HEK293 (cell line): Measurements from ENCODE around the gene OBP2A.

ENCODE experiments used
- CTCF ChIA-PET: fragments of 350-600 bp; formaldehyde crosslinking; extraction: SDS; loops from one replicate; lab custom pipeline; 2021; ENCODE audit warnings: antibody characterized with exemption; lab: Yijun Ruan, JAX
- POLR2A ChIA-PET: fragments of 300-600 bp; formaldehyde crosslinking; extraction: SDS; loops from one replicate; lab custom pipeline; 2020; ENCODE audit warnings: antibody characterized with exemption, inconsistent platforms; lab: Yijun Ruan, JAX
- H3K27ac ChIP-seq: fragments of 200-500 bp; sonication (Bioruptor generic); 2 replicates; pipeline ENCODE4 v1.5.1; 2014; ENCODE audit warnings: low read depth, low read length, control low read depth, inconsistent platforms; ENCODE audit errors: extremely low read depth
- H3K36me3 ChIP-seq, 2 experiments: fragments of 200-500 bp in 1 of 2; sonication (Bioruptor generic) in 1 of 2; 1 replicate in 1 of 2; 2 replicates in 1 of 2; pipeline ENCODE4 v1.5.1; 2014 to 2017; ENCODE audit warnings: inconsistent platforms in 2 of 2, low read length in 2 of 2; ENCODE audit not compliant: control insufficient read depth in 2 of 2, insufficient read depth in 1 of 2
- H3K4me1 ChIP-seq: fragments of 200-500 bp; sonication (Bioruptor generic); 2 replicates; pipeline ENCODE4 v1.5.1; 2014; ENCODE audit warnings: mild to moderate bottlenecking, low read length, inconsistent platforms; ENCODE audit not compliant: control insufficient read depth, insufficient read depth
- H3K4me3 ChIP-seq: 2 replicates; pipeline ENCODE4 v1.5.1; 2011; ENCODE audit warnings: low read depth, mild to moderate bottlenecking, control low read depth, low read length, moderate library complexity
- H3K9me3 ChIP-seq: fragments of 200-500 bp; sonication (Bioruptor generic); 2 replicates; pipeline ENCODE4 v1.5.1; 2014; ENCODE audit warnings: low read depth, low read length, inconsistent platforms; ENCODE audit not compliant: control insufficient read depth, insufficient read depth
- HOXA7 ChIP-seq: sonication (generic); formaldehyde crosslinking; IDR thresholded peaks from 2 replicates; pipeline ENCODE4 v1.8.1; 2022; ENCODE audit warnings: missing genetic modification reagents, borderline replicate concordance
- KLF10 ChIP-seq: fragments of 450-650 bp; IDR thresholded peaks from 2 replicates; pipeline ENCODE4 v1.5.1; 2018; ENCODE audit warnings: missing biosample characterization, mild to moderate bottlenecking, missing genetic modification characterization
- MYNN ChIP-seq: fragments of 450-650 bp; formaldehyde crosslinking; IDR thresholded peaks from 2 replicates; pipeline ENCODE4 v1.5.1; 2016; ENCODE audit warnings: missing biosample characterization, missing genetic modification characterization, borderline replicate concordance
- ZBTB7A ChIP-seq: fragments of 450-650 bp; formaldehyde crosslinking; IDR thresholded peaks from 2 replicates; pipeline ENCODE4 v1.5.1; 2016; ENCODE audit warnings: low read depth, missing biosample characterization, missing genetic modification characterization
- ZFP69B ChIP-seq: fragments of 450-650 bp; formaldehyde crosslinking; IDR thresholded peaks from 2 replicates; pipeline ENCODE4 v1.5.1; 2016; ENCODE audit warnings: missing biosample characterization, missing genetic modification characterization
- ZNF140 ChIP-seq: fragments of 450-650 bp; formaldehyde crosslinking; IDR thresholded peaks from 2 replicates; pipeline ENCODE4 v1.5.1; 2016; ENCODE audit warnings: missing biosample characterization, missing genetic modification characterization
- ZNF169 ChIP-seq: fragments of 450-650 bp; formaldehyde crosslinking; IDR thresholded peaks from 2 replicates; pipeline ENCODE4 v1.5.1; 2016; ENCODE audit warnings: missing biosample characterization, missing genetic modification characterization
- ZNF174 ChIP-seq: fragments of 450-650 bp; formaldehyde crosslinking; IDR thresholded peaks from 2 replicates; pipeline ENCODE4 v1.5.0; 2017; ENCODE audit warnings: missing biosample characterization, mild to moderate bottlenecking, missing genetic modification characterization
- ZNF24 ChIP-seq: fragments of 450-650 bp; formaldehyde crosslinking; IDR thresholded peaks from 2 replicates; pipeline ENCODE4 v1.5.1; 2016; ENCODE audit warnings: missing biosample characterization, missing genetic modification characterization
- ZNF48 ChIP-seq: fragments of 450-650 bp; formaldehyde crosslinking; IDR thresholded peaks from 2 replicates; pipeline ENCODE4 v1.5.1; 2016; ENCODE audit warnings: missing biosample characterization, missing genetic modification characterization
- ZNF670 ChIP-seq: fragments of 450-650 bp; formaldehyde crosslinking; IDR thresholded peaks from 2 replicates; pipeline ENCODE4 v1.5.1; 2016; ENCODE audit warnings: missing biosample characterization, missing genetic modification characterization, low read depth
- TF ChIP-seq, protein P1 (sequence below): fragments of 450-650 bp; formaldehyde crosslinking; IDR thresholded peaks from 2 replicates; pipeline ENCODE4 v1.5.1; 2016; ENCODE audit warnings: missing biosample characterization, missing genetic modification characterization
- TF ChIP-seq, protein P2 (sequence below): fragments of 450-650 bp; formaldehyde crosslinking; IDR thresholded peaks from 2 replicates; pipeline ENCODE4 v1.5.1; 2017; ENCODE audit warnings: missing biosample characterization, missing genetic modification characterization
- TF ChIP-seq, protein P3 (sequence below): fragments of 450-650 bp; formaldehyde crosslinking; conservative IDR thresholded peaks from 2 replicates; pipeline ENCODE4 v1.5.1; 2016; ENCODE audit warnings: low read depth, missing biosample characterization, missing genetic modification characterization
- TF ChIP-seq, protein P4 (sequence below): fragments of 450-650 bp; formaldehyde crosslinking; conservative IDR thresholded peaks from 2 replicates; pipeline ENCODE4 v1.5.1; 2016; ENCODE audit warnings: low read depth, missing biosample characterization, missing genetic modification characterization
- TF ChIP-seq, protein P5 (sequence below): fragments of 450-650 bp; formaldehyde crosslinking; IDR thresholded peaks from 2 replicates; pipeline ENCODE4 v1.5.1; 2016; ENCODE audit warnings: missing biosample characterization, missing genetic modification characterization

OBP2A gene

DNA sequence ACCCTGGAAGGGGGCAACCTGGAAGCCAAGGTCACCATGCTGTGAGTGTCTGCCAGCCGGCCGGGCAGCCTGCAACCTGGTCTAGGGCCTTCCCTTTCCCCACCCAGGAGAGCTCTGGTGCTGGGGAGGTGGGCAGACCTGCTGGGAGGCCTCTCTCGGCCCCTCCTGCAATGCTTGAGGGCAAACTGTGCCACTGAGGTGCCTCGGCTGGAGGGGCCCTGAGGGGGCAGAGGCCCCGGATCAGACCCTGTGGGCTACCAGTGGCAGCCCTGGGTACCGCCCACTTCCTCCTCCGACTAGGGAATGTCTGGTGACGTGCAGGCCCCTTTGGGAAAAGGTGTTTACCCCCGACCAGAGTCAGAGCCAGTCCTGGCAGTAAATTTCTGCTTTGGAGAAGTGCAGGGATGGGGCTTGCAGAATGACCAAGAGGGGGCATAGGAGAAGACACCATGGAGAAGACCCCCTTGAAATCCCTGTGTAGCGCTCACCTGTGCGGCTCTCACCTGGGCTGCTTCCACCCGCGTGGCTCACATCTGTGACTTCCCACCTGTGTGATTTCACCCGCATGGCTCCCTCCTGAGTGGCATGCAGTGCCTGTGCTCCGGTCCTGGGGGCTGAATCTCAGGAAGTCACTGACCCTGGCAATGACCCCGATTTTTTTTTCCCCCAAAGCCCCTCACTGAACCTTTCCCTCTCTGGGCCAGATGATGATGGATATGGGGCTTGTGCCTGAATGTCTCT is 23.6 kb upstream of the OBP2A start (continued):
- TF ChIP-seq ZFP69B (tag by site-specific recombination) (no peak), ZNF169 (no peak), ZNF24 (tag by site-specific recombination) (no peak), KLF10 (tag by site-specific recombination) (no peak), ZNF140 (no peak), ZNF670 (tag by site-specific recombination) (no peak)

DNA sequence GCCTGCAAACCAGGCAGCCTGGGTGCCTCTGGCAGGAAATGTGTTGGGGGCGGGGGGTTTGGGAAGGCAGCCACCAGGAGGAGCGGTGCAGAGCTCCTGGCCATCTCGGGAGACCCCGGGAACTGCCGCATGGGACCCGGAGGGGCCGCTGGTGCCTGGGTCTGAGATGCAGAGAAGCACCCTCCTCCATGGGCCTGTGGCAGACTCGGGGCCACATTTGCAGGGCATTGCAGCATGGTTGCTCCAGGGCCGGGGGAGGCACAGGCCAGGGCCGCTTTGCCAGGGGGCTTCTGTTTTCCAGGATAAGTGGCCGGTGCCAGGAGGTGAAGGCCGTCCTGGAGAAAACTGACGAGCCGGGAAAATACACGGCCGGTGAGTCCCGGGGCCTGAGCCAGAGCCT is 23.0 kb upstream of the OBP2A start:
- Histone ChIP-seq H3K4me1 (no peaks in the 10 kb centered on the region), H3K9me3 (no peaks in the 10 kb centered on the region), H3K36me3 (no peaks in the 10 kb centered on the region), H3K4me3 (no peak overlapping the region), H3K27ac (no peak overlapping the region)
- TF ChIP-seq HOXA7 (CRISPR knock-in tag) (no peak), ZBTB7A (no peak), ZNF24 (tag by site-specific recombination) (no peak), ZNF174 (tag by site-specific recombination) (no peak), MYNN (tag by site-specific recombination) (no peak)
- TF ChIP-seq, protein P1, sequence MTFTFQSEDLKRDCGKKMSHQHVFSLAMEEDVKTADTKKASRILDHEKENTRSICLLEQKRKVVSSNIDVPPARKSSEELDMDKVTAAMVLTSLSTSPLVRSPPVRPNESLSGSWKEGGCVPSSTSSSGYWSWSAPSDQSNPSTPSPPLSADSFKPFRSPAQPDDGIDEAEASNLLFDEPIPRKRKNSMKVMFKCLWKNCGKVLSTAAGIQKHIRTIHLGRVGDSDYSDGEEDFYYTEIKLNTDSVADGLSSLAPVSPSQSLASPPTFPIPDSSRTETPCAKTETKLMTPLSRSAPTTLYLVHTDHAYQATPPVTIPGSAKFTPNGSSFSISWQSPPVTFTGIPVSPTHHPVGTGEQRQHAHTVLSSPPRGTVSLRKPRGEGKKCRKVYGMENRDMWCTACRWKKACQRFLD (tag by site-specific recombination), result no peak
- TF ChIP-seq, protein P2, sequence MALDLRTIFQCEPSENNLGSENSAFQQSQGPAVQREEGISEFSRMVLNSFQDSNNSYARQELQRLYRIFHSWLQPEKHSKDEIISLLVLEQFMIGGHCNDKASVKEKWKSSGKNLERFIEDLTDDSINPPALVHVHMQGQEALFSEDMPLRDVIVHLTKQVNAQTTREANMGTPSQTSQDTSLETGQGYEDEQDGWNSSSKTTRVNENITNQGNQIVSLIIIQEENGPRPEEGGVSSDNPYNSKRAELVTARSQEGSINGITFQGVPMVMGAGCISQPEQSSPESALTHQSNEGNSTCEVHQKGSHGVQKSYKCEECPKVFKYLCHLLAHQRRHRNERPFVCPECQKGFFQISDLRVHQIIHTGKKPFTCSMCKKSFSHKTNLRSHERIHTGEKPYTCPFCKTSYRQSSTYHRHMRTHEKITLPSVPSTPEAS (tag by site-specific recombination), result no peak
- TF ChIP-seq, protein P3, sequence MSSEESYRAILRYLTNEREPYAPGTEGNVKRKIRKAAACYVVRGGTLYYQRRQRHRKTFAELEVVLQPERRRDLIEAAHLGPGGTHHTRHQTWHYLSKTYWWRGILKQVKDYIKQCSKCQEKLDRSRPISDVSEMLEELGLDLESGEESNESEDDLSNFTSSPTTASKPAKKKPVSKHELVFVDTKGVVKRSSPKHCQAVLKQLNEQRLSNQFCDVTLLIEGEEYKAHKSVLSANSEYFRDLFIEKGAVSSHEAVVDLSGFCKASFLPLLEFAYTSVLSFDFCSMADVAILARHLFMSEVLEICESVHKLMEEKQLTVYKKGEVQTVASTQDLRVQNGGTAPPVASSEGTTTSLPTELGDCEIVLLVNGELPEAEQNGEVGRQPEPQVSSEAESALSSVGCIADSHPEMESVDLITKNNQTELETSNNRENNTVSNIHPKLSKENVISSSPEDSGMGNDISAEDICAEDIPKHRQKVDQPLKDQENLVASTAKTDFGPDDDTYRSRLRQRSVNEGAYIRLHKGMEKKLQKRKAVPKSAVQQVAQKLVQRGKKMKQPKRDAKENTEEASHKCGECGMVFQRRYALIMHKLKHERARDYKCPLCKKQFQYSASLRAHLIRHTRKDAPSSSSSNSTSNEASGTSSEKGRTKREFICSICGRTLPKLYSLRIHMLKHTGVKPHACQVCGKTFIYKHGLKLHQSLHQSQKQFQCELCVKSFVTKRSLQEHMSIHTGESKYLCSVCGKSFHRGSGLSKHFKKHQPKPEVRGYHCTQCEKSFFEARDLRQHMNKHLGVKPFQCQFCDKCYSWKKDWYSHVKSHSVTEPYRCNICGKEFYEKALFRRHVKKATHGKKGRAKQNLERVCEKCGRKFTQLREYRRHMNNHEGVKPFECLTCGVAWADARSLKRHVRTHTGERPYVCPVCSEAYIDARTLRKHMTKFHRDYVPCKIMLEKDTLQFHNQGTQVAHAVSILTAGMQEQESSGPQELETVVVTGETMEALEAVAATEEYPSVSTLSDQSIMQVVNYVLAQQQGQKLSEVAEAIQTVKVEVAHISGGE (tag by site-specific recombination), result no peak
- CTCF ChIA-PET, result interaction anchor here (0.7 kb wide), 1 partner anchor 878 kb away, joined by 3 read pairs; no protein-coding TSS in a partner anchor
- POLR2A ChIA-PET, result no interaction called here

DNA sequence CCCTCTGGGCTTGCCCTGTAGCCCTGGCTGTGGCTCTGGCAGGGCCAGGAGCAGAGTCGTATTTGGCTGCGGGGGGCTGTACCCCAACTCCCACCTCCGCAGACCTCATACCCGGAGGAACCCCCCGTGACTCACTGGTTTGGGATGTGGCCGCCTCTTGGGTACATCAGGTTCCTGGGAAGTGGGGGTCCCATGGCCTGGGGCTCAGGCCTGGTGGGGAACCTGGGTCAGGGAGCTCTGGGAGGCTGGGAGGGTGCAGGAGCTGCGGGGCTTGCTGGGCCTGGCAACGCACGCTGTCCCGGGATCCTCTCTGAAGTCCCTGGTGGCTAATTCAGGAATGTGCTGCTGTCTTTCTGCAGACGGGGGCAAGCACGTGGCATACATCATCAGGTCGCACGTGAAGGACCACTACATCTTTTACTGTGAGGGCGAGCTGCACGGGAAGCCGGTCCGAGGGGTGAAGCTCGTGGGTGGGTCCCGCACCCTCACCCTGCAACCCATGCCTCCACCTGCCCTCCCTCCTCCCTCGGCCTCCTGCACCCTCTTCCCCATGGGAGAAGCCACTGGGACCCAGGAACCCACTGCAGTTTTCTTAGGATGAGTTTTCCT is 22.3 kb upstream of the OBP2A start:
- POLR2A ChIA-PET, result no interaction called here
- H3K4me1 ChIP-seq, result no peaks in the 10 kb centered on the region
- no peak overlapping the region for H3K4me3 ChIP-seq
- CTCF ChIA-PET, result interaction anchor here (0.7 kb wide), 1 partner anchor 877 kb away, joined by 3 read pairs; no protein-coding TSS in a partner anchor
- no peak for TF ChIP-seq ZNF169
- TF ChIP-seq ZNF670 (tag by site-specific recombination), result no peak
- TF ChIP-seq, protein P4, sequence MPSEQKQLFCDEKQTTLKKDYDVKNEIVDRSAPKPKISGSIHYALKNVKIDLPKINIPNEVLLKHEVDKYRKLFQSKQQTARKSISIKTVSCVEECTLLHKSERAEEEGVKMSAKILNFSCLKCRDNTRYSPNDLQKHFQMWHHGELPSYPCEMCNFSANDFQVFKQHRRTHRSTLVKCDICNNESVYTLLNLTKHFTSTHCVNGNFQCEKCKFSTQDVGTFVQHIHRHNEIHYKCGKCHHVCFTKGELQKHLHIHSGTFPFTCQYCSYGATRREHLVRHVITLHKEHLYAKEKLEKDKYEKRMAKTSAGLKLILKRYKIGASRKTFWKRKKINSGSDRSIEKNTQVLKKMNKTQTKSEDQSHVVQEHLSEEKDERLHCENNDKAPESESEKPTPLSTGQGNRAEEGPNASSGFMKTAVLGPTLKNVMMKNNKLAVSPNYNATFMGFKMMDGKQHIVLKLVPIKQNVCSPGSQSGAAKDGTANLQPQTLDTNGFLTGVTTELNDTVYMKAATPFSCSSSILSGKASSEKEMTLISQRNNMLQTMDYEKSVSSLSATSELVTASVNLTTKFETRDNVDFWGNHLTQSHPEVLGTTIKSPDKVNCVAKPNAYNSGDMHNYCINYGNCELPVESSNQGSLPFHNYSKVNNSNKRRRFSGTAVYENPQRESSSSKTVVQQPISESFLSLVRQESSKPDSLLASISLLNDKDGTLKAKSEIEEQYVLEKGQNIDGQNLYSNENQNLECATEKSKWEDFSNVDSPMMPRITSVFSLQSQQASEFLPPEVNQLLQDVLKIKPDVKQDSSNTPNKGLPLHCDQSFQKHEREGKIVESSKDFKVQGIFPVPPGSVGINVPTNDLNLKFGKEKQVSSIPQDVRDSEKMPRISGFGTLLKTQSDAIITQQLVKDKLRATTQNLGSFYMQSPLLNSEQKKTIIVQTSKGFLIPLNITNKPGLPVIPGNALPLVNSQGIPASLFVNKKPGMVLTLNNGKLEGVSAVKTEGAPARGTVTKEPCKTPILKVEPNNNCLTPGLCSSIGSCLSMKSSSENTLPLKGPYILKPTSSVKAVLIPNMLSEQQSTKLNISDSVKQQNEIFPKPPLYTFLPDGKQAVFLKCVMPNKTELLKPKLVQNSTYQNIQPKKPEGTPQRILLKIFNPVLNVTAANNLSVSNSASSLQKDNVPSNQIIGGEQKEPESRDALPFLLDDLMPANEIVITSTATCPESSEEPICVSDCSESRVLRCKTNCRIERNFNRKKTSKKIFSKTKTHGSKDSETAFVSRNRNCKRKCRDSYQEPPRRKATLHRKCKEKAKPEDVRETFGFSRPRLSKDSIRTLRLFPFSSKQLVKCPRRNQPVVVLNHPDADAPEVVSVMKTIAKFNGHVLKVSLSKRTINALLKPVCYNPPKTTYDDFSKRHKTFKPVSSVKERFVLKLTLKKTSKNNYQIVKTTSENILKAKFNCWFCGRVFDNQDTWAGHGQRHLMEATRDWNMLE (tag by site-specific recombination), result no peak
- TF ChIP-seq, protein P5, sequence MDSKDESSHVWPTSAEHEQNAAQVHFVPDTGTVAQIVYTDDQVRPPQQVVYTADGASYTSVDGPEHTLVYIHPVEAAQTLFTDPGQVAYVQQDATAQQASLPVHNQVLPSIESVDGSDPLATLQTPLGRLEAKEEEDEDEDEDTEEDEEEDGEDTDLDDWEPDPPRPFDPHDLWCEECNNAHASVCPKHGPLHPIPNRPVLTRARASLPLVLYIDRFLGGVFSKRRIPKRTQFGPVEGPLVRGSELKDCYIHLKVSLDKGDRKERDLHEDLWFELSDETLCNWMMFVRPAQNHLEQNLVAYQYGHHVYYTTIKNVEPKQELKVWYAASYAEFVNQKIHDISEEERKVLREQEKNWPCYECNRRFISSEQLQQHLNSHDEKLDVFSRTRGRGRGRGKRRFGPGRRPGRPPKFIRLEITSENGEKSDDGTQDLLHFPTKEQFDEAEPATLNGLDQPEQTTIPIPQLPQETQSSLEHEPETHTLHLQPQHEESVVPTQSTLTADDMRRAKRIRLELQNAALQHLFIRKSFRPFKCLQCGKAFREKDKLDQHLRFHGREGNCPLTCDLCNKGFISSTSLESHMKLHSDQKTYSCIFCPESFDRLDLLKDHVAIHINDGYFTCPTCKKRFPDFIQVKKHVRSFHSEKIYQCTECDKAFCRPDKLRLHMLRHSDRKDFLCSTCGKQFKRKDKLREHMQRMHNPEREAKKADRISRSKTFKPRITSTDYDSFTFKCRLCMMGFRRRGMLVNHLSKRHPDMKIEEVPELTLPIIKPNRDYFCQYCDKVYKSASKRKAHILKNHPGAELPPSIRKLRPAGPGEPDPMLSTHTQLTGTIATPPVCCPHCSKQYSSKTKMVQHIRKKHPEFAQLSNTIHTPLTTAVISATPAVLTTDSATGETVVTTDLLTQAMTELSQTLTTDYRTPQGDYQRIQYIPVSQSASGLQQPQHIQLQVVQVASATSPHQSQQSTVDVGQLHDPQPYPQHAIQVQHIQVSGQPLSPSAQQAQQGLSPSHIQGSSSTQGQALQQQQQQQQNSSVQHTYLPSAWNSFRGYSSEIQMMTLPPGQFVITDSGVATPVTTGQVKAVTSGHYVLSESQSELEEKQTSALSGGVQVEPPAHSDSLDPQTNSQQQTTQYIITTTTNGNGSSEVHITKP (tag by site-specific recombination), result peak; percentile 37; the same call in 1 of the 2 replicates
- TF ChIP-seq ZNF48 (tag by site-specific recombination), result no peak
- no peak overlapping the region for H3K27ac ChIP-seq
- no peaks in the 10 kb centered on the region for H3K9me3 ChIP-seq
- no peaks in the 10 kb centered on the region for H3K36me3 ChIP-seq
